NOMO-1 treated with dmso at 0.1 percent for 144 hours (cell line): Measurements from ENCODE around the gene CSRNP3.

ENCODE experiments used
- DNase-seq: peaks from one replicate; lab custom pipeline; 2025; ENCODE audit not compliant: unreplicated experiment; lab: John Stamatoyannopoulos, UW

Gene CSRNP3

GRCh38 chr2:165674780-165675179 is 205.3 kb downstream of the CSRNP3 start:
- no peak for DNase-seq

GRCh38 chr2:165675551-165675968 is 206.1 kb downstream of the CSRNP3 start:
- no peak for DNase-seq

- DNase-seq, result no peak
These were observed 209.4 kb downstream of the CSRNP3 start for GRCh38 chr2:165678882-165679281.

GRCh38 chr2:165679621-165680020 is 210.1 kb downstream of the CSRNP3 start:
- no peak for DNase-seq

- DNase-seq, result no peak
These were observed 212.3 kb downstream of the CSRNP3 start for GRCh38 chr2:165681841-165682240.

- DNase-seq, result no peak
These were observed 213.0 kb downstream of the CSRNP3 start for GRCh38 chr2:165682546-165682945.

- DNase-seq, result no peak
These were observed 217.3 kb downstream of the CSRNP3 start for GRCh38 chr2:165686800-165687199.

GRCh38 chr2:165687426-165688002 is 218.0 kb downstream of the CSRNP3 start:
- no peak for DNase-seq

- DNase-seq, result no peak
These were observed 222.1 kb downstream of the CSRNP3 start for GRCh38 chr2:165691615-165692014.

GRCh38 chr2:165692906-165693305 is 223.4 kb downstream of the CSRNP3 start:
- no peak for DNase-seq

- DNase-seq, result no peak
These were observed 224.3 kb downstream of the CSRNP3 start for GRCh38 chr2:165693838-165694237.

- DNase-seq, result no peak
These were observed 228.4 kb downstream of the CSRNP3 start for GRCh38 chr2:165697748-165698443.

GRCh38 chr2:165698444-165698884 is 229.0 kb downstream of the CSRNP3 start:
- DNase-seq, result peak; percentile 9

- no peak for DNase-seq
These were observed 230.4 kb downstream of the CSRNP3 start for GRCh38 chr2:165699946-165700345.

GRCh38 chr2:165700531-165700930 is 231.0 kb downstream of the CSRNP3 start:
- no peak for DNase-seq

- DNase-seq, result no peak
These were observed 231.6 kb downstream of the CSRNP3 start for GRCh38 chr2:165701147-165701546.

GRCh38 chr2:165706960-165707487 is 237.5 kb downstream of the CSRNP3 start:
- no peak for DNase-seq

GRCh38 chr2:165716091-165716490 is 246.6 kb downstream of the CSRNP3 start:
- no peak for DNase-seq

- DNase-seq, result no peak
These were observed 249.2 kb downstream of the CSRNP3 start for GRCh38 chr2:165718610-165719210.

GRCh38 chr2:165720511-165720910 is 251.0 kb downstream of the CSRNP3 start:
- no peak for DNase-seq

- DNase-seq, result no peak
These were observed 255.9 kb downstream of the CSRNP3 start for GRCh38 chr2:165725421-165725820.
